ENCODE results near the gene SSC5D.
"Not testable (repeated sequence)": the region's sequence is repeated elsewhere in the genome, so short reads cannot be mapped to it uniquely, and the experiment has no call there.

SSC5D gene

DNA sequence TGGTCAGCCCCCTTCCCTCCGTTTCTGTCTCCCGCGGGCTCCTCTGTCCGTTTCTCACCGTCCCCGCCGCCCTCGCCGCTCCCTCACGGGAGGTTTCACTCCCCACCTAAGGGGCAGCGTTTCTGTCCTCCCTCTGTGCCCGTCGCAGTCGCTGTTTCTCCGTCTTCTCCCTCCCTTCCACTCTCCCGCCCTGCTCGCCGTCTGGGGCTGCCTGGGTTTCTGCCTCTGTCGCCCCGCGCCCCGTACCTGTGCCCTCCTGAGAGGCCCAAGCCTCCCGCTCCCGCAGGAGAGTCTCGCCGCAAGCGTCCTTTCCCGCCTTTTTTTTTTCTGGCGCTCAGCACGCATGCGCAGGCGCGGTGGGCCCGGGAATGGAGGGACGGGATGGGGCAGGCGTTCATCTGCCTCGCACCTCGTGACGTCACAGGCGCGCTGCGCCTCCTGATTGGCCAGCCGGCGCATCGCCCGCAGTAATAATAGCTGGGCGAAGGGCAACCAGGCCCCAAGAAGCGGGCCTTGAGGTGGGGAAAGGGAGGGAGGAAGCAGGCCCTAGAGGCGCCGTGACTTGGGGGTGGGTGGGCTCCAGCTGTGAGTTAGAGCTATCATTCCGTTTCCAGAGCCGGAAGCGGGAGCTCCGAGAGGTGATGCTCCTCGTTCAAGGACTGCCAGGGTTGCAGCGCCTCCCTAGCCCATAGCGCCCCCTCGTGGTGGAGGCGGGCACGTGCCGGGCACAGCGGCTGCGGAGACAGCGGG lies 15.4 kb downstream of the SSC5D start:
- peak; percentile 94 for DNase-seq (ENCODE audit: low read depth, low spot score)

DNA sequence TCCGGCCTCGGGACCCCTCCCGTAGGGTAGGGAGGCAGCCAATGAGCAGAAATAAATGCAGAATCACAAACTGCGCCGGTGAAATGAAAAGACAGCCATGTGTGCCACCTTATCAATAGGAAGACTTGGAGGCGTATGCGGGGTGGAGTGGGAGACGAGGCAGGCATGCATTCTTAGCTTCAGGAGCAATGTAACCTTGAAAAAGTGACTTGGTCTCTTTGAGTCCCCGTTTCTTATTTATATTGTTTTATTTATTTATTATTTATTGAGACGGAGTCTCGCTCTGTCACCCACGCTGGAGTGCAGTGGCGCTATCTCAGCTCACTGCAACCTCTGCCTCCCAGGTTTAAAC lies 16.0 kb downstream of the SSC5D start:
- DNase-seq (ENCODE audit: low read depth, low spot score): no peak

DNA sequence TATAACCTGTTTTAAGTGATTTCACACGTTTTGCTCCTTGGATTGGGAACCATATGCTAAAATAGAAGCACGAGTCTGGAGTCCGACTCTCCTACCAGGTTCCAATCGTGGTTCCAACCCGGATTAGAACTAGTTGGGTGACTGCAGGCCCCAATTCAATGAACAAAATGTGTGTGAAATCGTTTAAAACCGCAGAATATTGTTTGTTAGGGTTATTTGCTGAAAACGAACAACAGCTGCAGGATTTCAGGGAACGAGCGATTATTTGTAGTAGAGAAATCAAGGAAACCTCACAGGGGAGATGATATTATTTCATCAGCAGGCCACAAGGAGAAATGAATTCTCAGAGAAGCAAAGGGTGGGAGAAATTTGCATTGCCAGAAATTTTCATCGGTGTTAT lies 16.7 kb downstream of the SSC5D start:
- no peak for DNase-seq (ENCODE audit: low read depth, low spot score)

DNA sequence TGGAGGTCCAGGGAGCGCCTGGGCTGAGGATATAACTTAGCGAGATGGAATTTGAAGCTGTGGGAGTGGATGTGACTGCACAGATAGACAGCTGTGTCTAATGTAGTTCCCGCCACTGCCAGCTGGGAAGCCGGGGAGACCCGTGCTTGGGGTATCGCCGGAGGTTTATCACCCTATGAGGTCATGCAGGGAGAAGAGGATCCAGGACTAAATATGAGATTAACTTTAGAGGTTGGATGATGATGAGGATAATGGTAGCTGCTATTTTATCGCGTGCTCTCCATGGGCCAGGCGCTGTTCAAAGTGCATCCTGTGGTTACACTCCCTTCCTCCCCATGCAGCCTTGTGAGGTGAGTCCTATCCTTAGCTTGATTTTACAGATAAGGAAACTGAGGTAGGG lies 19.9 kb downstream of the SSC5D start:
- DNase-seq (ENCODE audit: low read depth, low spot score): no peak

DNA sequence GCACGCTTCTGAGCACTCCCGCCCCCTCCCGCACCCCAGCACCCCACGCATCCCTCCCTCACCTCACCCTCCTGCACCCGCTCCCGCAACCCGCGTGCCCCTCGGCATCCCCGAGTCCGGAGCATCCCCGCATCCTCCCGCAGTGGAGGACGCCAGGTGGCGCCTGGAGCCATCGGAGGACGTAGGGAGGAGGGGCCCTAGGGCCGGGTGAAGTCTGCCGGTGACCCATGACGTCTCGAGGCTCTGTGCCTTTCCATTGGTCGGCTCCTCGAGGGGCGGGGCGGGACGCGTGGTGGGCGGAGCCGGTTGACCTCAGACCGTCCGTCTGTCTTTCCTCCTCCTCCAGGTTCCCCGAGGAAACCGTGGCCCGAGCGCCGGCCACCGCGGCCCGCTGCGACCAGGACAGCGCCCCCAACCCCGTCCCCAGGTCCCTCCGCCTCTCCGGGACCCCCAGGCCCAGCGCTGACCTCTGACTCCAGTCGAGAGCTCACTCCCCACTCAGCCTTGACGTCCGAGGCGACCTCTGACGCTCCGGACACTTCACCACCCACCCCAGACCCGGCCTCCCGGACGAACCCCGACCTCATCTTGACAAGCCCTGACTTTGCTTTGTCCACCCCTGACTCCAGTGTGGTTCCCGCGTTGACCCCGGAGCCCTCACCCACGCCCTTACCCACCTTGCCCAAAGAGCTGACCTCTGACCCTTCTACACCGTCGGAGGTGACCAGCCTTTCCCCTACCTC lies 28.8 kb downstream of the SSC5D start:
- peak; percentile 97 for DNase-seq (ENCODE audit: low read depth, low spot score)

DNA sequence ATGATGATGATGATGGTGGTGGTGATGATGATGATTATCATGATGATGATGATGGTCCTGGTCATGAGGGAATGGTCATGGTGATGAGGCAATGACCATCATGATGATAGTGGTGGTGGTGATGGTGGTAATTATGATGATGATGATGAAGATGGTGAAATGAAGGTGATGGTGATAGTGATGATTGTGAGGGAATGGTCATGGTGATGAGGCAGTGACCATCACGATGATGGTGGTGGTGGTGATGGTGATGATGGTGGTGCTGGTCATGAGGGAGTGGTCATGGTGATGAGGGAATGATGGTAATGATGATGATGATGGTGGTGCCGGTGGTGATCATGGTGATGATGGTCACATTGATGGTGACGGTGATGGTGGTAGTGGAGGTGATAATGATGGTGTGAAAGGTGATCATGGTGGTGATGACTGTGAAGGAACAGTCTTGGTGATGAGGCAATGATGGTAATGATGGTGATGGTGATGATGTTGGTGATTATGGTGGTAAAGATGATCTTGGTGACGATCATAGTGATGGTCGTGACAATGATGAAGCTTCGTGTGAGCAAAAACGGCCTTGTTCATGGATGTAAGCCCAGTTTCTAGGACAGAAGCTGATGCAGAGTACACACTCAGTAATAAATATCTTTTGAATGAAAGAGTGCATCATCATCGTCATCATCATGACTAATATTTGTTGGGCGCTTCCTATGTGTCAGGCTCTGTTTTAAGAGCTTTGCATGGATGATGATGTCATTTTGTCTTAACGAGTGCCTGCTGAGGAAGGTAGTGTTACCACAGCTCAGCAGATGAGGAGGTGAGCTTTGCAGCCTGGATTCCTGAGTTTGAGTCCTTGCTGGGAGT lies 31.4 kb downstream of the SSC5D start:
- no peak for DNase-seq (ENCODE audit: low read depth, low spot score)

DNA sequence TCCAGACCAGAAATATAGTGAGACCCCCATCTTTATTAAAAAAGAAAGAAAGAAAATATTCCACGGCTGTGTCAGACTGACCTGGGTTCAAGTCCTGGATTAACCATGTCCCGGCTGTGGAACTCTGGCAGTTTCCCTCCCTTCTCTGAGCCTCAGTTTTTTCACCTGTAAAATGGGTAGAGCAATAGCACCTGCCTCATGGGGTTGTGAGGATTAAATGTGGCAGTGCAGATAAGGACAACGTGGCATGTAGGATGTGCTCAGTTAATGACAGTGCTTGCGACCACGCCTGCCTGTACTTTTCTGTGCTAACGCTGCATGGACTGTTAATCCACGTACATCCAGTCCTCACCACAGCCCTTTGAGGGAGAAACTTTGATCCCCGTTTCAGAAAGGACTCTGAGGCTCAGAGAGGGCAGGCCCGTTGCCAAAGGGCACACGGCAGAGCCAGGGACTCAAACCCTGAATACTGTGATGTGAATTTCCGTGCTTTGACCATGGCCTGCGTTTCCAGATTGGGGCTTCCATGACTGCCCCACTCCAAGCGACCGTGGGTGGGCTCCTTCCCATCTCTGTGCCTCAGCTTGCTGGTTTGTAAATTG lies 32.6 kb downstream of the SSC5D start:
- no peak for DNase-seq (ENCODE audit: low read depth, low spot score)

DNA sequence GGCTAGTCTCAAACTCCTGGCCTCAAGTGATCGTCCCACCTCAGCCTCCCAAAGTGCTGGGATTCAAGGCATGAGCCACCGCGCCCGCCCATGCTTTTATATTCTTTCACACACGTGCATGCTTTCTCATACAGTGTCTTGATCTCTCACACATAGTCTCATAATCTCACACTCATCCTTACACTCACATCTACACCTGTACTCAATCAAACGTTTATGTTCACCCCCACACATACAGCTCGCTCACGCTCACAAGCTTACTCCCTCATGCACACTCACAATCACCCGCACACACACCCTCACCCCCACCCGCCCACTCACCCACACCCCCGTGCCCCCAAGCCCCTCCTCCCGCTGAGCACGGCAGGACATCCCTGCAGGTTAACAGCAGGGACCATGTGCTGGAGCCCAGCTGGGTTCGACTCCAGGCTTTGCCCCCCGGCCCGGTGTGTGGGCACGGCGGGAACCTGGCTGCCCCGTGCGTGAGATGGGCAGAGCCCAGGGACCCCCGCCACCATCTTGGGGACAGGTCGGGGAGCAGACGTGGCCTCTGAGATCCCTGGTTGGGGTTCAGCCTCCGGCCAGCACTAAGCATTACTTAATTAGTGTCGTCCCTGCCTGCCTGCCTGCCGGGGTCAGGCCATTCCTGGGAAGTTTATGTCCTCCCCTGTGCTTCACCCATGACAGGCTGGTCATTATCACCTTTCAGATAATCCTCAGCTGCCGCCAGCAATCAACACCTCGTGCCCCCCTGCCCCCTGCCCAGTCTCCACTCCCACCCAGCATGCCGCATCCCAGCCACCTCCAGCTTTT lies 37.3 kb downstream of the SSC5D start:
- peak; percentile 62 for DNase-seq (ENCODE audit: low read depth, low spot score)

DNA sequence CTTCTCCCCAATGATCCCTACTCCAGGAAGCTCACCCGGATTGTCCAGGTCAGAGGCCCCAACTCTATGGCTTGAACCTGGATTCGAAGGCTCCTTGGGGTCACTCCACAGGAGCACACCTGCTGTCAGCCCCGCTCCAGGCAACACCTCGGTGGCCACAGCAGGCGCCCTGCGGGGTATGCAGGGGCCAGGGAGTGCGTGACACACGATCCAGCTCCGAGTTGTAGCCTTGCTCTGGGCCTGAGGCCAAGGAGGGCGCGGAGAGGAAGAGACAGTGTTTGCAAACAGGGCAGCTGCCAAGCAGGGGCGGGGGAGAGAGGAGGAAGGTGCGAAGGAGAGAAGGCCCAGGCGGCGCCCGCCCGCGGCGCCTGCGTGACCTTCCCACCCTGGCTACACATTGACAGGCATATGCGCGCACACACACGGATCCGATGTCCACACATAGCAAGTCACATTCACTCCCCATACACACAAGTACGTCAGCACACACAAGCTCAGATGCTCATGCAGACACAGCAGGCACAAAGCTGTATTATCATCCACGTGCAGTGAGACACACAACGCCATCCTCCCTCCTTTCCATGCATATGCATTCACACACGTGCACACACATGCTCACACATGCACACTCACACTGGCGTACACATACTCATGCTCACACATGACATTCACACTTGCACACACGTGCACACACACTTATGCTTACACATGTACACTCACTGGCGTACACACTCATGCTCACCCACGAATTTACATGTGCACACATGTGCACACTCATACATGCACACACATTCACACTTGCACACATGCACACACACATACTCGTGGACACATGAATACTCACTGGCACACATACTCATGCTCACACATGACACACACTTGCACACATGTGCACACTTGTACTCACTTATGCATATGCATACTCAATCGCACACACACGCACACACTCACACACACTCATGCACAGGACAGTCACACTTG lies 38.3 kb downstream of the SSC5D start:
- DNase-seq (ENCODE audit: low read depth, low spot score): peak; percentile 87

DNA sequence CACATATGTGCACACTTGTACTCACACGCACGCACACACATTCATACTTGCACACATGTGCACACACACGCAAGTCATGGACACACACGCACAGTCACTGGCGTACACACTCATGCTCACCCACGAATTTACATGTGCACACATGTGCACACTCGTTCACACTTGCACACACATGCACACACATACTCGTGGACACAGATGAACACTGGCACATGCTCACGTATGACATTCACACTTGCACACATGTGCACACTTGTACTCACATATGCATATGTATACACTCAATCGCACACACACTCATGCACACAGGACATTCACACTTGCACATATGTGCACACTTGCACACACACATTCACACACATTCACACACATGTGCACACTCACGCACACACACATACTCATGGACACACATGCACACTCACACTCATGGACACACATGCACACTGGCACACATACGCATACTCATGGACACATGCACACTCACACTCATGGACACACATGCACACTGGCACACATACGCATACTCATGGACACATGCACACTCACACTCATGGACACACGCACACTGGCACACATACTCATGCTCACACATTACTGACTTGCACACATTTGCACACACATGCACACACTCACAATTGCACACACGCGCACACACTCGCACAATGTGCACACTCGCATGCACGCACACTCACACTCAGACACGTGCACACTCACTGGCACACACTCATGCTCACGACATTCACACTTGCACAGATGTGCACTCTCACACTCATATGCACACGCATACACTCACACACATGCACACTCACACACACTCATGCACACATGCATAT lies 39.2 kb downstream of the SSC5D start:
- DNase-seq (ENCODE audit: low read depth, low spot score): no peak

DNA sequence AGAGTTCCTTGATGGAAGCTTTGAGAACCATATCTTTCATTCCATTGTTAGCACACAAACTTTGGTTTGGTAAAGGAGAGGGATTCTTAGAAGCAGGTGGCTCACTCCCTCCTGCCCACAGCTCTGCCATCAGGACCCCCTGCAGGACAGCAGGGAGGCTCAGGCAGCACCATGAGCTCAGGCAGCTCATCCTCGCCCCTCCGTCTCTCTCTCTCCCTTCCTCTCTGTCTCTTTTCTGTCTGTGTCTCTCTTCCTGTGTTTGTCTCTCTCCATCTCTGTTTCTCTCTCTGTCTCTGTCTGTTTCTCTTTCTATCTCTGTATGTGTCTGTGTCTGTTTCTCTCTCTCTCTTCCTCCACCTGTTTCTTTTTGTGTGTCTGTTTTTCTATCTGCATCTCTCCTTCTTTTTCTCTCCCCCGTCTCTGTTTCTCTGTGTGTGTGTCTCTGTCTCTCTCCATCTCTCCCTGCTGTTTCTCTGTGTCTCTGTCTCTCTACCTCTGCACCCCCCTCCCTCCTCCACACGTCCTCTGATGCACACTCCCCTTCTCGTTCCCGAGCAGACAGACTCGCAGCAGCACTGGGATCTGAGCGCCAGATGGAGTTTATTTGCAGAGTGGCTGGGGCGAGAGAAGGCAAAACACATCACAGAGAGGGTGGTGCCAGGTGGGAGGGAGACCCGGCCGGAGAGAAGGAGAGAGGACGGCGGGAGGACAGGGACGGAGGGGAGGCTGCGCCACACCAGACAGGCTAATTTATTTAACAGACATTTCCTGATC lies 40.0 kb downstream of the SSC5D start:
- DNase-seq (ENCODE audit: low read depth, low spot score): no peak

DNA sequence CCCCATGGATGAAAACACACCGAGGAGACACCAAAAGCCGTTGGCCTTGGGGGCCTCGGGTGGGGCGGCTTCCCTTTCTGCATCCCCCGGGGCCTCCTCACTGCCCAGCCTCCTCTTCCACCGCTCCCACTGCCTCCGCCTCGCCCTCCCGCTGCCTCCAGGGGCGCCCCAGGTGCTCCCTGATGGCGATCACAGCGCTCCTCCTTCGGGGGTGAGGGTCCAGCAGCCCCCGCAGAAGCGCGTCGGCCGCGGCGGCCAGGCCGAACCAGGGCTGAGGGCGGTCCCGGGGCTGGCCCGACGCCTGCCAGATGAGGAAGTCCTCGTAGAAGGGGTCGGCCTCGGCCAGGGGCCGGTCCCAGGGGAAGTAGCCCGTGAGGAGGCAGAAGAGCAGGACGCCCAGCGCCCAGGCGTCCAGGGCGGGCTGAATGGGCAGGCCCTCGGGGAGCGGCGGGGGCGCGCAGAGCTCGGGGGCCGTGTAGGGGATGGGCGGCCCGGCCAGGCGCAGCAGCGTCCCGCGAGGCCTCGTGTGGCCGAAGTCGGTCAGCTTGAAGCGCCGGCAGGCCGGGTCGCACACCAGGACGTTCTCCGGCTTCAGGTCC lies 41.5 kb downstream of the SSC5D start:
- no peak for DNase-seq (ENCODE audit: low read depth, low spot score)

DNA sequence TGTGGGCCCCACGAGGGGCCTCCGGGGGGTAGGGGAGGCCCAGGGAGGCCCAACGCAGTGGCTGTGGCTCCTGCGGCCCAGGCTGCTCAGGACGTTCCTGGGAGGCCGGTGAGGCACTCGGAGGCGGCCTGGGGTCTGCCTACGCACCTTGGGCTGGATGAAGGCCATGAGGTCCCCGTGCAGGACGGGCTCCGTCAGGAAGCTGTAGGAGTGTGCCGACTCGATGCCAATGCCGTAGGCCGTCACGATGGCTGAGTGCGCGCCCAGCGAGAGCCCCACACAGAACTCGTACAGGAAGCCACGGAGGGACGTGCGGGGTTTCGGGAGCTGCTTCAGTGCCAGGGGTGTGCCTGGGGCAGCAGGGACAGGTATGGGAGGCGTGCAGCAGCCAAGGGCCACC lies 42.8 kb downstream of the SSC5D start:
- no peak for DNase-seq (ENCODE audit: low read depth, low spot score)

DNA sequence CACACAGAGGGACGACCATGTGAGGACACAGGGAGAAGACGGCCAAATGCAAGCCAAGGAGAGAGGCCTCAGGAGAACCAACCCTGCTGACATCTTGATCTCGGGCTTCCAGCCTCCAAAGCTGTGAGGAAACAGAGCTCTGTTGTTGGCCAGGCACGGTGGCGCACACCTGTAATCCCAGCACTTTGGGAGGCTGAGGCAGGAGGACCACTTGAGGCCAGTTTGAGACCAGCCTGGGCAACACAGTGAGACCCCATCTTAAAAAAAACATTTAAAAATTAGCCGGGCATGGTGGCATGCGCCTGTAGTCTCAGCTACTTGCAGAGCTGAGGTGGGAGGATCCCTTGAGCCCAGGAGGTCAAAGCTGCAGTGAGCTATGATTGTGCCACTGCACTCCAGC lies 46.0 kb downstream of the SSC5D start:
- DNase-seq (ENCODE audit: low read depth, low spot score): not testable (repeated sequence)

DNA sequence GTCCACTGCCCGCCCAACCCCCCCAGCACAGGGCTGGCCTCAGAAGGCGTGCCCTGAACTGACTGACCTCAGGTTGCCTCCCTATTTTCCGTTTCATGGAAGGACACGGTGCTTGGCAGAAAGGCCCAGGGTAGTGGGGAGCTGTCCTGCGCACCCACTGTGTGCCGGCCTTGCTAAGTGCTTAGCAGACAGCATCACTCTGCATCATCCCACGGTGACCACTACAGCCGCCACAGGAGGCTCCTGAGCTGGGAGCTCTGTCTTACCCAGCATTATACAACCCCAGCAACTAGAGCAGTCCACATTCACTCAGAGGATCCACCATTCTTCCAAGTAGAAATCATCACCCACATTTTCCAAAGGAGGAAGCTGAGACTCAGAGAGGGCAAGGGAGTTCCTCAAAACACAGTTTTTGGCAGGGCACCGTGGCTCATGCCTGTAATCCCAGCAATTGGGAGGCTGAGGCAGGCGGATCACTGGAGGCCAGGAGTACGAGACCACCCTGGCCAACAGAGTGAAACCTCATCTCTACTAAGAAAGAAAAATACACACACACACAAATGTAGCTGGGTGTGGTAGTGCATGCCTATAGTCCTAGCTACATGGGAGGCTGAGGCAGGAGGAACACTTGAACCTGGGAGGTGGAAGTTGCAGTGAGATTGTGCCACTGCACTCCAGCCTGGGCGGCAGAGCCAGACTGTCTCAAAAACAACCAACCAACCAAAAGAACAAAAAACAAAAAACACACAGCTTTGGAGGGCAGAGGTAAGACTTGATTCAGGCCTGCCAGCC lies 47.1 kb downstream of the SSC5D start:
- DNase-seq (ENCODE audit: low read depth, low spot score): no peak

DNA sequence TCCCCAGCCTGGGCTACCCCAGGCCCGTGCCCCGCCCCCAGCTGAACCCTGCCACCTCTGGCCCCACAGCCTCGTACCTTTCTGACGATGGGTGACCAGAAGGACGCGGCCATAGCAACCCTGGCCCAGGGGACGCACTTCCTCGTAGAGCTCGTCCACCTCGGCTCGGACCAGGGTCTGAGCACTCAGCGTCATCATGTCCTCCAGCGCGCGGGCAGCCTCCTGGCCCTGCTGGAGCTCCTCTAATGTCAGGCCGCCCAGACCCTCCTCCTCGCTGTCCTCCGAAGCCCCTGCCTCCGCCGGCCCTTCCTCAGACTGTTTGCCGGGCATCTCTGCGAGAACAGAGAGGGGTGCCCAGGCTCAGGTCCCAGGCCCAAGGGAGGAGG lies 47.7 kb downstream of the SSC5D start:
- no peak for DNase-seq (ENCODE audit: low read depth, low spot score)

DNA sequence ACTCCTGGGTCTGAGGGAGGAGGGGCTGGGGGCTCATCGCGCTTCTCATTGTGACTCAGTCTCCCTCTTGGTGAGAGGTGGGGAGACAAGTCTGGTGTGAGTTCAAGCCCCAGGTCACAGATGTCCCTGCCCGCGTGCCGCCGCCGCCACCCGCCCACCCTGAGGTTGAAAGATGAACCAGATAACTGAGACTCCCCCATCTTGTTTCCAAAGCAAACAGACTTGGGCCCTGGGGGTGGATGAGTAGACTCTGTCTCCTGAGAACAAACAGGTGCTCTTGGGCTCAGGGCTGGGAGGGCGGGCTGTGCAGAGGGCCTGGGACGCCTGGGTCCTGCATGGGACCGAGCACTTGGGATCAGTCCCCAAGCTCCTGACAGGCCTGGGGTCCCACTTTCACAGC lies 48.1 kb downstream of the SSC5D start:
- peak; percentile 43 for DNase-seq (ENCODE audit: low read depth, low spot score)
